Dedifferentiated amniotic fluid mesenchymal stem cell (primary cell): ENCODE measurements around the gene CERS2.

Experiments
- DNase-seq: peaks from one replicate; pipeline ENCODE4 v3.0.0-alpha.2; 2016; ENCODE audit errors: extremely low spot score

CERS2 gene

GRCh38 chr1:150997126-150997872, 22.7 kb upstream of the CERS2 start:
- DNase-seq, result no peak

DNA sequence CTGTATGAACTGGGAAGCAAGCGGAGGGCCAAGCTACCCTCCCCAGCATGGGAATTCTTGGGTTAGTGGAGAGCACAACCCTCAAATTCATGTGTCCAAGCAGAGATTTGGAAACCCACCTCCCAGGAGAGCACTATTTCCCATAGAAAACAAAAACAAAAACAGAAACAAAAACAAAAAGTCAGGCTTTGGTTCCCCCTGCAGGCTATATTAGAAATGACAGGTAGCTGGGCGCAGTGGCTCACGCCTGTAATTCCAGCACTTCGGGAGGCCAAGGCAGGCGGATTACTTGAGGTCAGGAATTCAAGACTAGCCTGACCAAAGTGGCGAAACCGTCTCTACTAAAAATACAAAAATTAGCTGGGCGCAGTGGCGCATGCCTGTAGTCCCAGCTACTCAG, 21.3 kb upstream of the CERS2 start:
- no peak for DNase-seq

DNA sequence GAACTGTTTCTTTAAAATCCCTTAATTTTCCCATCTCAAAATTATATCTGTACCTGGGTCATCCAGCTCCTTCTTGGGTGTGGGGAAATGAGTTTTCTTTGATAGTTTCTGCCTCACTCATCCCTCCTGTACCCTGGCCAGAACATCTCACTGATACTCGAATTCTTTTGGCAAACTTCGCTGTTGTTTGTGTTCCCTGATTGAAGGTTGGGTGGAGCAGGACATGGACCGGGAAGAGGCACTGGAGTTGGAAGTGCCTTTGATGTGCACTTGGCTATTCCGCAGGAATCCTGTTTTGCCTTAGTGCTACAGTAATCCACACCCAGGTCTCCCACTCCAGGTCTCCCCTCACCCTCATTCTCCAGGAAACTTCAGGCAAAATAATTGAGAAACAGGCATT, 20.8 kb upstream of the CERS2 start:
- DNase-seq, result no peak

DNA sequence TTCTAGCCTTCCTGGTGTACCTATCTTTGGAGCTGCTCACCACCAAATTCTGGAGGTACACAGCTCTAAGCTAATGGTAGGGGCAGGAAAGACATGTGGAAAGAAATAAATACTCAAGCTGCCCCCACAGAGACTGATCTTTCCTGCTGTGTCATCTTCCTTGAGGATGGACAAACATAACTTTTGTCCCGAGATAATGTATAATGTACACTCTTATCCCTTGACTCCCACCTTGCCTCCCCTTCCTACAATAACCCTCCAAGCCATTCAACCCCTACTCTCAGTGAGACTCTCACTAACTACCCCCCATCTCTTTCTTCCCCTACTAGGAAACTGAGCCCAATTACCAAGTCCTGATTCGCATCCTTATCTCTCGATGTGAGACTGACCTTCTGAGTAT, 19.6 kb upstream of the CERS2 start:
- DNase-seq, result no peak

- no peak for DNase-seq
Observed at GRCh38 chr1:150992626-150993025, 18.0 kb upstream of the CERS2 start.

- no peak for DNase-seq
Observed at GRCh38 chr1:150987924-150988323, 13.3 kb upstream of the CERS2 start.

DNA sequence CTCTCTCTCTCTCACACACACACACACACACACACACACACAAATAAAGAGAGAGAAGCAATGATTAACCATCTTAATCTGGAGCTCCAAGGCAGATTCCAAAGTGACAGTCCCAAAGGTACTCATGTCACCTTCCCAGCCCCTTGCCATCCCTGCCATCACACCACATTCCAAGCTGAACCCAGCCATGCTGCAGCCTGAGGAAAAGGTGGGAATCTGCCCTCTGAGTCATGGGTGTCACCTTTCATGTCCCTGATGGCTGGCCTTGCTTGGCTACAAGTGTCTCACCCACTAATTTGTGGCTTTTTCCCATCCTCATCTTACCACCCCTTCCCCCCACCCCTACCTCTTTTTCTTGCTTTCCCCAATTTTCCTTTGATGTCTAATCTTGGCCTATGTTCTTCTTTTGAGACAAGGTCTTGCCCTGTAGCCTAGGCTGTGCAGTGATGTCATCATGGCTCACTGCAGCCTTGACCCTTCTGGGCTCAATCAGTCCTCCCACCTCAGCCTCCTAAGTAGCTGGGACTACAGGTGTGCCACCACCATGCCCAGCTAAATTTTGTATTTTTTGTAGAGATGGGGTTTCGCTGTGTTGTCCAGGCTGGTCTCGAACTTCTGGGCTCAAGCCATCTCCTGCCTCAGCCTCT, 10.7 kb upstream of the CERS2 start:
- DNase-seq, result no peak

- no peak for DNase-seq
Observed at GRCh38 chr1:150981805-150982712, 7.4 kb upstream of the CERS2 start, which contains the start of gene ANXA9. Gene ANXA9, plus strand, starts transcription at chr1:150982292. Its CDS starts 814 bp downstream, at chr1:150983106.

GRCh38 chr1:150981177-150981804, 6.7 kb upstream of the CERS2 start:
- DNase-seq, result no peak

DNA sequence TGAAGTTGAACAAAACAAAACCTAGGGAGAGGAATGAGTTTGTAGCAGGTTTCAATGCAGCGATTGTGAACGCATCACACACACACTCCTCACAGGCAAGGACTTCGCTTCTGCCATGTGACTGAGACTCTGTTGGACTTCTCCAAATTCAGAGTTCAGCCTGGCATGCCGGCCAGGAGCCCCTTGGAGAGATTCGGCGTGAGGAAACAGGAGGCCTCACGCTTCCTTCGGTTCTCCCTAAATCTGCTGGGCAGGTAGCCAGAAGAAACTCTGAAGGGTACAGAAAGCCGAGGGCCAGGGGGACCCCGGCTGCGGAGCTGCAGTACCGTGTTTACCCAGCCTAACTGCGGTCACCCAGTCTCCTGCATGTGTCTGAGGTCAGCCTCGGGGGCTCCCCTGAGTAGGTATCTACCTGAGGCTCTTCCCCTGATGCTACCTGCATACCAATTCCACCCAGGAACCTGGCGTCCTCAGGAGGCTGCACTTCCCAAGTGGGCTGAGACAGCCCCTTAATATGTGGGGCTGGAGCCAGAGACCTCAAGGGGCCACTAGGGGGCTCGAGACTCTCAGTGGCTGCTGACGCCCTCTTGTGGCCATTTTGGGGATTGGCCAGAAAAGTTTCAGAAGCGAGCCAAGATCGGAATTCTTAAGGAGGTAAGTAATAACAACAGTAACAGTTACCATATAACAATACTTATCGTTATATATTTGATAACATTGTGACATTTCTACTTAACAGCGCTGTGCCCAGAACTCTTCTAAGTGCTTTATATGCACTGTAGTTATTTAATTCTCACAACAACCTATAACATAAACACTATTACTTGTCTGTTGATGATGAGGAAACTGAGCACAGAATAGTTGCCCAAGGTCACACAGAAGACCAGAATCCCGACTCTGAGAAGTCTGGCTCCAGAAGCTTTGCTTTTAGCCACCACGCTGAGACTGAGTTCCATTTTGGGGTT, 4.7 kb upstream of the CERS2 start:
- DNase-seq, result peak; percentile 92

GRCh38 chr1:150976879-150977694, 2.5 kb upstream of the CERS2 start:
- DNase-seq, result peak; percentile 49

GRCh38 chr1:150976401-150976821, 1.8 kb upstream of the CERS2 start:
- no peak for DNase-seq

DNA sequence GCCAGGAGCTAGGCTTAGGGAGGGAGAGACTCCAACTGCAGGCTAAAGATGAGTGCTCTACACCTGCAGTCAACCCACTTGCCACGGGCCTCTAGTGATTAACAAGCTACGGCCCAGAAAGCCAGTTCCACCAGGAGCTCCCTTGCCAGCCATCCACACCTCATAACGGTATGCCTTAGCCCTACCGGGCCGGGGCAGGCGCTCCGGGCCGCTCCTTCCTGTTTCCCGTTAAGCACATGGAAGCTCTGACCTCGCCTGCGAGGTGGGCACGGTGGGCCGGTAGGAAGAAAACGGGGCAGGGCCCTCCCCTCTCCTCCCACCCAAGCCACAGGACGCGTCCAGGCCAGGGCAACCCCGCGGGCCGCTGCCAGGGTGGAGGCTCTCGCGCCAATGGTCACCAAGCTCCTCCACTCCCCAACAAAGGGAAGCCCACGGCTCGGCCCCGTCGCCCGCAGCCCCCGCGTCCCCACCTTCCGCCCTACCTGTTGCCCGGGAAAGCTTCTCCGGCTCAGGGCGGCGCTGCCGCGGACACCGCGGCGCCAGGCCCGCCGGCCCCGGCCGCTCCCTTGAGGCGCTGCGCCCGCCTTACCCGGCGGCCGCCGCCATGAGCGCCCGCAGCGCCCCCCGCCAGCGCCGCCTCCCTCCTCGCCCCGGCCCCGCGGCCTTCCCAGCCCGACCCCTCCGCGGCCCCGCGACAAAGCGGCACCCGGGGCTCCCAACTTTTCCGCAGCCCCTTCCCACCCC, 627 bp downstream of the CERS2 start:
- no peak for DNase-seq

- no peak for DNase-seq
Observed at GRCh38 chr1:150973258-150973835, 1.3 kb downstream of the CERS2 start.

- DNase-seq, result no peak
Observed at GRCh38 chr1:150972417-150972940, 2.2 kb downstream of the CERS2 start.

DNA sequence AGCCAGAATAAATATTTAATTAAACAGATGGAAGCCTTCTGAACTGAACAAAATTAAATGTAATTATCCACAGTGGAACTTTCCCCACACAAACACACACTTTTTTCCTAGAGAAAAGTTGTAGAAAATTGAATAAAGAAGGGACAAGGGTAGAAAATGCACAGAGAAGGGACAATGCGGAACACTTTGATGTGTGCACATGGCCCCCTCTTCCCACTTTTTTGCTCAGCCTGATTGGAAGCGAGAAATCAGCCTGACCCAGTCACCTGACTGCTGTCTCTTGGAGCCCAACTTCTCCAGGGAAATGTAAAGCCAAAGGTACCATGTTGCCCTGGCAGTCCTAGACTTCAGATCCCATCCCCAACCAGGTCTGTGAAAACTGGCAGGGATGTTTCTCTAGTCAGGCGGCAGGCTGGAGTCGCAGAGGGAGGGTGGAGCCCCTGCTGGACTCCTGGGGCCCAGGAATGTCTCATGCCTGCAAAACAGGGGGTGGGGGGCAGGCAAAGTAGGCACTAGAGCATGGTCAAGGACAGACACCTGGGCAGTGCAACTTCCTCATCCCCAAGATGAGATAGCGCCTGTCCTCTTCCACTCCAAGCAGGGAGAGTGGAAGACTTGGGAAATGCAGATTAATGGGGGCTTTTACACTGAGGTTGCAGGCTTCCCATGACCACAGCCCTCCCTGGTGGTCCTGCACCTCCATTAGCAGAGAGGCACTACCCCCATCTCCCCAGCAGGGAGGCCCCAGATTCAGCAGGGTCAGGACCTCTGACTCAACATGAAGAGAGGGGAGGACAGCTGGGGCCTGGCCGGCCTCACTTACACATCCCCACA, 2.8 kb downstream of the CERS2 start:
- no peak for DNase-seq

GRCh38 chr1:150970808-150971582, 3.6 kb downstream of the CERS2 start:
- peak; percentile 30 for DNase-seq
